Measurements from ENCODE around the gene SORBS2.

GRCh38 chr4:185535612-185536410 lies 276.2 kb downstream of the SORBS2 start:
- no peak for TF ChIP-seq CTCF (IDR thresholded peaks at IDR 0.05)
- TF ChIP-seq EZH2 (IDR thresholded peaks at IDR 0.05; ENCODE audit: borderline replicate concordance, insufficient read depth, low read depth, low read length, poor library complexity, severe bottlenecking): no peak
